HG03175 (cell line): ENCODE measurements around the gene SIRPA.

Source experiments
- ATAC-seq: cut with Tn5 transposase; IDR thresholded peaks from one replicate; pipeline ENCODE4 v1.9.1; 2021; ENCODE audit warnings: mild to moderate bottlenecking, moderate library complexity; ENCODE audit not compliant: unreplicated experiment

SIRPA gene

GRCh38 chr20:1887321-1887720 lies 7.9 kb upstream of the SIRPA start:
- no peak for ATAC-seq

DNA sequence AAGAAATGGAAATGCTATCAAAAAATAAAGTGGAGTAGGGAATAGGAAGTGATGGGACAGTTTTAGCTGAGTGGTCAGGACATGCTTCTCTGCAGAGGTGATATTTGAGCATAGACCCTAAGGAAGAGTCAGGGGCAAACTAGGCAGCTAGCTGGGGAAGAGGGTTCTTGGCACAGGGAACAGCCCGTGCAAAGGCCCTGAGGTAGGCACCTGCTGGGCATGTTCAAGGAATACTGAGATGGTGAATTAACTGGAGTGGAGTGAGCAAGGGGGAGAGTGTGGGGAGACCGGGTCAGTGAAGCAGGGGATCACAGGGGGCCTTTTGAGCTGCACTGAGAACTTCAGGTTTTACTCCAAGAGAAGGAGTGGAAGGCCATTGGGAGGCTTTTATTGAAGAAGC lies 7.5 kb upstream of the SIRPA start:
- ATAC-seq, result no peak

DNA sequence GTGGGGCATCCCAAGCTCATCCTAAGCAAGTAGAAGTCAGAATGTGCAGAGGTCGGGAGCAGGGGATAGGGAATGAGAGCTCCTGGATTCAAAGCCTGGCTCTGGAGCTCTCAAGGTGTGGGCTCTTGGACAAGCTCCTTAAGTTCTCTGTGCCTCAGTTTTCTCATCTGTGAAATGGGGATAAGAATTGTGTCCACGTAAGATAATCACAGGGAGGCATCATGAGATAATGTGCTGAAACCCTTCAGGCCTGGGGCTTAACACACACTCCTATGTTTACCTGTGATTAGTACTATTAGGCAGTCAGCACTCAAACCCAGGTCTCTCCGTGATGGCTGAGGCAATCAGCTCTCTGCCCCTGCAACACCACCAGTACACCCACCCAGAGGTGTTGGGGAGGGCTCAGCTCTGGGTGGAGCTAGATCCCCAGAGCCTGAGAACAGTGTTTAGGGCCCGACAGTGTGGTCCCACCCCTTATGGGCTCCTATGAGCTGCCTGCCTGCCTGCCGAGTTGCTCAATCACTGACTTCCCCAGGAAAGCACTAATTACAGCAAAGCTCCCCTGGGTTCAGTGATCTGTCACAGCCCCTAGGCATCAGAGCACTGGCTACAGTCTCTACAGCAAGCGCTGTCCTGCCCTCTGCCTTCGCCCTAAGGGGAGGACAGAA lies 6.3 kb upstream of the SIRPA start:
- no peak for ATAC-seq

DNA sequence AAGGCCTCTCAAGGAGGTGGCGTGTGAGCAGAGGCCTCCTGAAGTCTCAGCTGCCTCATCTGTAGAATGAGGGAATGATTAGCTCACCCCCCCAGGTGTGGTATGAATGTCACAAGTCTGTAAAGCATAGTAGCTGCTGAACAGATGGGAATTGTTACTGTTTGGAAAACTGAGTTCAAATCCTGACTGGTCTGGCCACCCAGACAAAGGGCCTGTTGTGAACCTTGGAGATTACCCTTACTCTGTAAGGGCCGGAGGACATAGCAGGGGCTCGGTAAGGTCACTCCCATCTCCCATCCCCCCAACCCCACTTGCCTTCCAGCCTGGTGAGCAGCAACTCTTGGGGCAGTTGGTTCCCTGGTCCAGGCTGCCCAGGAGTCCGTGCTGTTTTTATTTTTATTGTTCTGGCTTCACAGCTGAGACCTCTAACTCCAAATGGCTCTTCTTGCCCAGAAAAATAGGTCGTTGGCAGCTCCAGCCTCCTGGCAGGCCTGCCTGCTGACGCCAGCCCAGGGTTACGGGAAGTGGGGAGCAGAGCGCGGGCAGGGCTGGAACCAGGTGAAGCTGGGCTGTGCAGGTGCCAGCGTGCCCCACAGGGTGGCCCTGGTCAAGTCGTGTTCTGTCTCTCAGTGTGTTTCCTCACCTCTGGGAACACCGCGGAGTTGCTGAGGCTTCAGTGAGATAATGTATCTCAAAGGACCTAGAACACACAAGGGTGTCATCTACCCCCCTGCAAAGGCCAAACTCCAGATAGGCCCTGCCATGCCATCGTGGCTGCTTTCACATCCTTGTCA lies 4.5 kb upstream of the SIRPA start:
- ATAC-seq, result no peak

GRCh38 chr20:1891263-1892118 lies 3.7 kb upstream of the SIRPA start:
- no peak for ATAC-seq

DNA sequence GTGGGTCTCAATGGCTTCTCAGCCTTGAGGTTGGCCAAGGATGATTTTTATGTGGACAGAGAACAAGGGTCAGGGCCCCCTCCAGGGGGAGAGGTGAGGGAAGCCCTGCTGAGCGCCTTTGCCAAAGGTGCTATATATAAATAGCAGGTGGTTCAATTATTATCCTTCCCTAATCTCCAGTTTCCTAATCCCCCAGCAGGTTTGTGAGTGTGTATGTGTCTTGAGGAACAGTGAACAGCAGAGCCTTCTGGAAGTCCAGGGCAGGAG lies 3.2 kb upstream of the SIRPA start:
- ATAC-seq, result no peak

- no peak for ATAC-seq
These were observed 1.3 kb upstream of the SIRPA start for GRCh38 chr20:1893721-1894470.

DNA sequence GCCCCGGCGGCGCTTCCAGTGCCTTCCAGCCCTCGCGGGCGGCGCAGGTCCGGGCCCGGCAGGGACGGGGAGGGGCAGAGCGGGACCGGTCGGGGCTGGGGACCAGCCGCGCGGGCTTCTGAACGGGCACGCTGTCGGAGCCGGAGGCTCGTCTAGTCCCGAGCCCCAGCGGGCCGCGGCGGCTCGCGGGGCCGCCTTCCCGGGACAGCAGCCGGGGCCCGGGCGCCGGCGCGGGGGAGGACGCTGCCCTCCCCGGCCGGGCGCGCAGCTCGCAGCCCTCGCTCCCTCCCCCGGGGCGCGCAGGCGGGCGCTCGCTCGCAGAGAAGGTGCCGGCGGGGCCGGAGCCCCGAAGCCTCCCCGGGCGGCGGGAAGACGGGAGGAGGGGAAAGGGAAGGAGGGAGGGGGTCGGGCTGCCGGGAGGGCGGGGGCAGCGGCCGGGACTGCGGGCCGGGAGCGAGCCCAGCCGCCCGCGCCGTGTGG lies 696 bp upstream of the SIRPA start:
- no peak for ATAC-seq

GRCh38 chr20:1895674-1896483 lies 672 bp downstream of the SIRPA start:
- no peak for ATAC-seq

DNA sequence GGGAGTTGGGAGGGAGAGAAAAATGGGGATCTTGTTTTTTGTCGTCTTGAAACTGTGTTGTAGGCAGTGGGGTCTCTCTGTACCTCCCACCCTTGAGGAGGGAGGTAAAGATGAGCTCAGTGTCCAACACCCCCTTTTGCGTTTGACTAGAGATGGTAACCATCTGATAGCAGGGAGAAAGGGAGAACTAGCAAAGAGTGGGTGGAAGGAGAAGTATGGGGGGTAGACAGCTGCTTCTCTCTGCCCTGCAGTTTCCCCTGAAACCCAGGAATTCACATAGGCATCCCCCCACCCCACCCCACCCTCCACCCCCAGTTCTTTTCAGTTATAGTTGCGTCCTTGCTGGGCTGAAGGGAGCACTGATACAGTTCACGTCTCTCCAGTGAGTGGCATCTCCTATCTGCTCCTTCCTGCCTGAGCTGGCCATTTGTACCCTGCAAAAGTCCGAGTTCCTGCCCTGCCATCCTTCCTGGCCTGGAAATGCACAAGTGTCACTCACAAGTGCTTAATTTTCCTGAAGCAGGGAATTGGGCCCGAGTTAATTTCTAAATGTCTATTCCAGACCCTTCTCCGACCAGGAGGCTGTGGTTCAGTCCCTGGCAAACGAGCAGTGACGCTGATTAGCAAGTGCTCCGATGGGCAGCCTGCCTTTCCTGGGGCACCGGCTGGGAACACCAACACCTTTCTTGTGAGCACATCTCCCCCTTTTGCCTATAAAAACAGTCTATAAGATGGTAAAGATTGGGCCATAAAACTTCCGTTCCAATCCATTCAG lies 1.5 kb downstream of the SIRPA start:
- no peak for ATAC-seq

GRCh38 chr20:1897541-1897940 lies 2.3 kb downstream of the SIRPA start:
- ATAC-seq, result no peak

DNA sequence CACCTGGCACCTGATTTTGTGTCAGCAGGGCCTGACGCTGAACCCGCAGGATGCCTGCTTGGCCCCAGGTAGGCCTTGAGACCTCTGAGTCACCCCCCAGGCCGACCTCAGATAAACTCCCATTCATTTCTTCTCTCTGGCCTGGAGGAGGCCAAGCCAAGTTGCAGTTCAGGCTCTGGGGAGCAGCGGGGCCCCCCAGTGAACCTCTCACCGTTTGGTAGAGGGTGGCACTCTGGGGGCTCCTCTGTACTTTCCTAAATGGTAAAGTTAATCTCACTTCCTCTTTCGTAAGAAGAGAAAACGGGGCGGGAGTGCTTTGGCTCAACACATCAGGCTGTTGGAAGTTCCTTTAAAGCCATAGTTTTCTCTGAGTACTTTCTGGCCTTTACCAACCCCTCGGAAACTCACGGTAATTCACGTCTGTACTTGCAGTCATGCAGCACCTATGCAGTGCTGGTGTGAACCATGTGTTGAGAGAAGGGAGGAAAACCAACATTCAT lies 2.8 kb downstream of the SIRPA start:
- peak; percentile 63 for ATAC-seq

DNA sequence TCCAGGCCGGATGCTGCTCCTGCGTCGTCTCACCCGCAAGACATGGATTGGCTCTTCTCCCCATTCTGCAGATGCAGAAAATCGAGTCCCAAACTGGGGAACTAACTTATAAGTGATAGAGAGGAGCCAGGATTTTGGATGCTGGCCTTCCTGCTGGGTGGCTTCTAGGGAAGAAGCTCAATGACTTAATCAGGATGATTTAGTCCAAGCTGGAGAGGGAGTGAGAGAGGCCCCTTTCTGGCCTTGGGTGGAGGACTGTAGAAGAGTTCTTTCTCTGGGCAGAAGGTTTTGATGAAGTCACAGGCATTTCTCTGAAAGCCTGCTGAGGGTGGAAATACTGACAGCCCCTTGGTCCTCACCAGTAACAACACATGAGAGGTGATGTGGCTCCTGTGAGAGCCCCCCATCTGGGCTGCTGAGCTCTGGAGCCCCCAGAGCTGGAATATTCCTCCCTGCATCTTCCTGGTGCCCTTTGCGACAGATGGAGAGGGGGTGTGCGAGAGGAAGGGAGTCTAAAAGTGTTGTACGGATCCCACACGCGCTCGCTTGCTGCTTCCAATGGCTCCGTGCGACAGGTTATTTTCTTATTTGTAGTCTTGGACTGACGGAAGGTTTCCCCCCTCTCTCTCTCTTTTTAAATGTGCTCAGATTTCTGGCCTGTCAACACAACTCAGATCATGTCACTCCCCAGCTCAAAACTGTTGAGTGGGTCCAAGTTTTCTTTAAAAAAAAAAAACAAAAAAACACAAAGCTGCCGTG lies 3.5 kb downstream of the SIRPA start:
- no peak for ATAC-seq

DNA sequence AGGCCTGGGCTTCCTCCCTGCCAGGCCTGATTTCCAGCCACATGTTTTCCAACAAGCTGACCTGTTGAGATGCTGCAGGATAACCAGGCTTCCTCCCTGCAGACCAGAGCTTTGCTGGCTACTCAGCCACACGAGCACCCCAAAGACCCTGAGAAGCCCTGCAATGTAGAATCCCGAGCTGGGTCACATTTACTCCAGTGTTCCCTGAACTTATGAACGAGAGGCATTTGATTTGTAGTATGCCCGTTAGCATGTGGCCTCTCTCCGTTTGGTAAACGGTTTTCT lies 4.0 kb downstream of the SIRPA start:
- ATAC-seq, result no peak

- ATAC-seq, result no peak
These were observed 5.2 kb downstream of the SIRPA start for GRCh38 chr20:1900321-1900801.

GRCh38 chr20:1901704-1902103 lies 6.5 kb downstream of the SIRPA start:
- no peak for ATAC-seq

DNA sequence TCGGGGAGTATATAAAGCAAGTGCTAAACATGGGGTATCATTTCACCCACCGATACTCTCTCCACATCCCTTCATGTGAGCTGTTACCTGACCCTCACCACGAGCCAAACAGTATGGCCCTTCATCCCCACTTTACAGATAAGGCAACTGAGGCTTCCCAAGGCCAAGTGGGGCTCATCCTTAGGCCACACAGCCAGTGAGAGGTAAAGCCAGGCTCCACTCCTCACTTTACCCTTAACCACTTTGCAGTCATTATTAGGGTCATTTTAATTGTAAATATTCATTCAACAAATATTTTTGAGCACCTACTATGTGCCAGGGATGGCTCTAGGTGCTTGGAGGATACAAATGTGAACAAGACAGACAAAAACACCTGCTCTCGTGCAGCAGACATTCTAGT lies 7.0 kb downstream of the SIRPA start:
- ATAC-seq, result no peak

DNA sequence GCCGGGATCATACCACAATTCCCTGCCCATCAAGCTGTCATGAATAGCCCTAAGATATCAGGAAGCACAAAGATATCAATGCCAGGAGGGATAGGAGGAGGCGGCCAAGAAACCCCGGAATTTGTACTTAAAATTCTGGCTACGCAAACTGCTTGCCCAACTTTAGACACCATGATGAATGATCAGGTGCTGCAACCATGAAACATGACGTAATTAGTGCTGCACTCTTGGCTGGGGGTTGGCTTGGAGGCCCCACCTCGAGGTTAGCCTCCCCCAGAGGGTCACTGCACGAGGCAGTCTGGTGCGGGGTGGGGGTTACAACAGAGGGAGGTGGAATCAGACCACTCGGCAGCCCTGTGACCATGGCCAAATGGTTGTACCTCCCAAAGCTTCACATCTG lies 8.9 kb downstream of the SIRPA start:
- ATAC-seq, result no peak

DNA sequence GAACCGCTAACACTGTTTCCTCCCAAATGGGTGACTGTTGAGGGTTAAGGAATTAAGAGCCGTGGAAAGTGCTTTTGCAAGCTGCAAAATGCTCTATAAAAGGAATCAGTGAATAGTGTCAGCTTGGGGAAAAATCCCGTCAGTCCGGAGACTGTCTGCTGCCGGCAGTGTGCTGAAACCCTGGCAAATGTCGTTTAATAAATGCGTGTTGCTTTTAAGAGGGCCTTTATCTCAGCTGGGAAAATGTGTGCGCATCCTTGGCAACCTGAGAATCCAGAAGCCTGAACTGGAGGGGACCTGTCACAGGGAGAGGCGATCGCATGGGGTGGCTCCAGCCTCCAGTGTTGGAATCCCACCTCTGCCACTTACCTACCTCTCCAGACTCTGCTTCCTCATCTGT lies 9.8 kb downstream of the SIRPA start:
- no peak for ATAC-seq
